Measurements from ENCODE around the gene VPS33A. TPM values are rescaled to one million over a fixed set of nuclear protein-coding genes. Genes with fewer than 3 reads are reported as not detected.

Gene VPS33A
- total and polyA plus RNA-seq, 2 experiments from 2014 or later, result 23.1 to 35.2 TPM

DNA sequence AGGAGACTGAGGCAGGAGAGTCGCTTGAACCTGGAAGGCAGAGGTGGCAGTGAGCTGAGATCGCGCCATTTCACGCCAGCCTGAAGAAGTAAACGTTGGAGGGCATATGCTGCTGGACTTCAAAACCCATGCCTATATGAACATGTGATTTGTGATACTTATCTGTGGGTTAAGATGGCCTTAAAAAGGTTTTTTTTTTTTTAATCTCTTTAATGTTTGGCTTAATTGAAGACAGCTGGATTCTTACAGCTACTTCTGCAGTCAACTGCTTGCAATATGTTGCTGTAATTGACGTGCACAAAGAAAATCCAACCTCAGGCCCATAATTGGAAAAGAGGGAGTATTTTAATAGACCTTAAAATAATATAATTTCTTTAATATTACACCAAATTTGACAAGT is 64.3 kb downstream of the VPS33A start:
- Histone ChIP-seq H2AFZ (no peak overlapping the region), H4K20me1 (ENCODE audit: insufficient read depth, poor library complexity, severe bottlenecking) (no peaks in the 10 kb centered on the region), H3K4me1 (ENCODE audit: insufficient read depth) (peaks cover 7% of the 10 kb centered on the region), H3K27me3 (peaks cover 34% of the 10 kb centered on the region), H3K4me3 (no peak overlapping the region), H3K36me3 (replicated peaks; ENCODE audit: insufficient read depth, low read depth) (no peaks in the 10 kb centered on the region), H3K27ac (no peak overlapping the region), H3K4me2 (no peak overlapping the region), H3K79me2 (no peaks in the 10 kb centered on the region), H3K9me2 (replicated peaks; ENCODE audit: insufficient read depth) (no peaks in the 10 kb centered on the region), H3K9me3 (ENCODE audit: low read depth) (no peaks in the 10 kb centered on the region)
- no peak for TF ChIP-seq CTCF (IDR thresholded peaks at IDR 0.05; ENCODE audit: poor library complexity)
- TF ChIP-seq EZH2phosphoT487 (IDR thresholded peaks at IDR 0.05; ENCODE audit: low read depth, severe bottlenecking, unreplicated experiment), result no peak
- no peak for TF ChIP-seq EZH2 (IDR thresholded peaks at IDR 0.05; ENCODE audit: borderline replicate concordance)
- 79% methylated on average over 6 of the region's 6 CpGs for WGBS (ENCODE audit: low lambda C conversion rate, missing lambda C conversion rate)
- no peak for DNase-seq (ENCODE audit: low spot score)

GRCh38 chr12:122201381-122201780 is 64.9 kb downstream of the VPS33A start:
- peaks cover 34% of the 10 kb centered on the region for H3K27me3 ChIP-seq
- no peak overlapping the region for H3K4me3 ChIP-seq
- no peaks in the 10 kb centered on the region for H3K9me2 ChIP-seq (replicated peaks; ENCODE audit: insufficient read depth)
- no peaks in the 10 kb centered on the region for H3K36me3 ChIP-seq (replicated peaks; ENCODE audit: insufficient read depth, low read depth)
- H3K27ac ChIP-seq, result no peak overlapping the region
- no peak for DNase-seq (ENCODE audit: low spot score)
- TF ChIP-seq CTCF (IDR thresholded peaks at IDR 0.05; ENCODE audit: poor library complexity), result no peak
- TF ChIP-seq EZH2 (IDR thresholded peaks at IDR 0.05; ENCODE audit: borderline replicate concordance), result no peak
- no peak for TF ChIP-seq EZH2phosphoT487 (IDR thresholded peaks at IDR 0.05; ENCODE audit: low read depth, severe bottlenecking, unreplicated experiment)
- no peaks in the 10 kb centered on the region for H3K79me2 ChIP-seq
- H4K20me1 ChIP-seq (ENCODE audit: insufficient read depth, poor library complexity, severe bottlenecking), result no peaks in the 10 kb centered on the region
- H3K4me2 ChIP-seq, result no peak overlapping the region
- no peaks in the 10 kb centered on the region for H3K9me3 ChIP-seq (ENCODE audit: low read depth)
- 92% methylated on average over 5 of the region's 5 CpGs for WGBS (ENCODE audit: low lambda C conversion rate, missing lambda C conversion rate)
- H2AFZ ChIP-seq, result no peak overlapping the region
- peaks cover 7% of the 10 kb centered on the region for H3K4me1 ChIP-seq (ENCODE audit: insufficient read depth)

DNA sequence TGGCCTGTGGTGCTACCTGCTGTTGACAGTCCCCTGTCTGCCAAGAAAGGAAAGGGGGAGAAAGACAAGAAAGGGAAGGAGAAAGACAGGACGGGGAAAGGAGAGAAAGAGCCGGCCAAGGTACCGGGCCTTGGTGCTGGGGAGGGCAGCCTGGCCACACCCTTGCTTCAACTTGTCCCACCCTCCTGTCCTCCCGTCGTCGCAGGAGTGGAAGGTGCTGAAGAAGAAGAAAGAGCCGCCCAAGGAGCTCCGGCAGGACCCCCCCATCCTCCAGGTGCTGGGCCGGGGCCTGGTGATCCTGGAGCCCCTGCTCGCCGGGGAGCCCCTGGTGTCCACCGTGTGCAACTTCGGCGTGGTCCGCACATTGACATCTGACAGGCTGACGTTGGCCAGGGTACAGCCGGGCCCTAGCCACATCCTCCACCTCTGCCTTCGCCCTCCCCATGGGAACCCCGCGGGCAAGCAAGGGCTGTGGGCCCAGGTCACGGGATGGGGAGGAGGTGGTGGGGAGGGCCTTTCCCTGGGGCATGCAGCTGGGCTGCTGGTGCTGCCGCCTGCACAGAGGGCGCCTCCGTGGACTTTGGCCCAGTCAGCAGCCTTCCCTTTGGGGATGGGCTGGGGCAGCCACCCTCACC is 65.6 kb downstream of the VPS33A start:
- Histone ChIP-seq H3K79me2 (no peaks in the 10 kb centered on the region), H3K4me2 (no peak overlapping the region), H3K9me3 (ENCODE audit: low read depth) (no peaks in the 10 kb centered on the region), H3K27me3 (peaks cover 30% of the 10 kb centered on the region), H2AFZ (no peak overlapping the region), H3K4me3 (no peak overlapping the region), H3K27ac (no peak overlapping the region), H3K36me3 (replicated peaks; ENCODE audit: insufficient read depth, low read depth) (no peaks in the 10 kb centered on the region), H4K20me1 (ENCODE audit: insufficient read depth, poor library complexity, severe bottlenecking) (no peaks in the 10 kb centered on the region), H3K9me2 (replicated peaks; ENCODE audit: insufficient read depth) (no peaks in the 10 kb centered on the region), H3K4me1 (ENCODE audit: insufficient read depth) (peaks cover 7% of the 10 kb centered on the region)
- TF ChIP-seq EZH2 (IDR thresholded peaks at IDR 0.05; ENCODE audit: borderline replicate concordance) (no peak), CTCF (IDR thresholded peaks at IDR 0.05; ENCODE audit: poor library complexity) (no peak), EZH2phosphoT487 (IDR thresholded peaks at IDR 0.05; ENCODE audit: low read depth, severe bottlenecking, unreplicated experiment) (no peak)
- 77% methylated on average over 24 of the region's 24 CpGs for WGBS (ENCODE audit: low lambda C conversion rate, missing lambda C conversion rate)
- DNase-seq (ENCODE audit: low spot score), result no peak

Data from hepatocyte (in vitro differentiated cells).